Activated T-cell treated with anti-CD3 and anti-CD28 coated beads for 4 hours (primary cell): ENCODE measurements around the gene RPP30.

ENCODE experiments used
- DNase-seq: peaks from one replicate; pipeline ENCODE4 v3.0.0-alpha.2; 2020

The RPP30 gene

DNA sequence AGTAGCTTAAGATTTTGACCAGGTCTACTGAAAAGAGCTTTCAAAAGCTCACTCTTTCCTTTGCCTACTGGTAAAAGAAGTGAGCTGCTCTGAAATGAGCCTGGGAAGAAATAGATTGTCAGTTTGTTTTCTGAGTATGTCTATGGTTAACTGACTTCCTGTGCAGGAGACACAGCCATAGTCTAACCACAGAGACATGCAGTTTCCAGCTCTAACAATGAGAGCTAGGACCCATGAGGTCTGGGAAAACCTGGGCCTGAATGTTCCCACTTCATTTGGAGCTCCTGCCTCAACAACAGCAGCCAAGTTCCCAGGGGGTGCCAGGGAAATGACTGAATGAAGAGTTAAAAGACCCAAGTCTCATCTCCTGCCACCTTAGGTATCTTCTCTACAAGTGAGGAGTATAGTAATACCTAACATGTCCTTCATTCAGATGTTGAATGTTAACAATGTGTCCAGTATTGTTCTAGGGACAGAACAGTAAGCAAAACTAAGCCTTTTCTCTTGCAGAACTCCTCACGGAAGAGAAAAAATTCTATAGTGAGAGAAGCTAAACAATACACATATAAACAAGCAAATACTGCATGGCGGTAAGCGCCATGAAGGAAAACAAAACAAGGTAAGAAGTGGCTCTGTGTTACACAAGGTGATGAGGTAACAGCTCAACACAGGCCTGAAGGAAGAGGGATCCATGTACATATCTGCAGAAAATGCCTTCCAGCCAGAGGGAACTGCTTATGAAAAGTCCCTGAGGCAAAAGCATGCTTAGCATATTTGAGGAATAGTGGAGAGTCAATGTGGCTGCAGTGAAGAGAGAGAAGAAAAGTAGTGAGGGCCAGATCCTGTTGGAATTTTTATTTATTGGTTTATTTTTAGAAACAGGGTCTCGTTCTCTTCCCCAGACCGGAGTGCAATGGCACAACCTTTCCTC lies 75.5 kb downstream of the RPP30 start:
- DNase-seq, result no peak
